Thoracic aorta (tissue), 2 donors: Measurements from ENCODE around the gene SYTL1. TPM values are rescaled to one million over a fixed set of nuclear protein-coding genes. Genes with fewer than 3 reads are reported as not detected.
A peak's percentile ranks its signal among the peaks of the same experiment; 100 is the strongest.

Experiments
- ATAC-seq: fragments of 150-250 bp; one replicate; pipeline ENCODE4 v1.8.0; 2017; ENCODE audit warnings: low read depth; ENCODE audit not compliant: insufficient number of reproducible peaks, low FRiP score
- DNase-seq: peaks from one replicate; pipeline ENCODE4 v3.0.0-alpha.2; 2020; ENCODE audit warnings: low spot score
- H3K27ac ChIP-seq, 2 donors: fragments of 200-600 bp; sonication (generic); 1 replicate in 1 of 2; 2 replicates in 1 of 2; pipeline ENCODE4 v1.5.1; 2016; ENCODE audit warnings: mild to moderate bottlenecking in 2 of 2, moderate library complexity in 2 of 2
- H3K27me3 ChIP-seq: fragments of 200-600 bp; sonication (generic); replicated peaks from 2 replicates; pipeline ENCODE4 v1.6.0; 2016; ENCODE audit warnings: mild to moderate bottlenecking; ENCODE audit not compliant: insufficient read depth
- H3K36me3 ChIP-seq: fragments of 200-600 bp; sonication (generic); one replicate; pipeline ENCODE4 v1.5.1; 2016
- H3K4me1 ChIP-seq, 2 donors: fragments of 200-600 bp; sonication (generic); 1 replicate in 1 of 2; 2 replicates in 1 of 2; pipeline versions ENCODE4 v1.5.1 to v1.6.0; 2016; ENCODE audit warnings: low read depth in 2 of 2, mild to moderate bottlenecking in 1 of 2; ENCODE audit not compliant: control insufficient read depth in 1 of 2
- H3K4me3 ChIP-seq: fragments of 200-600 bp; sonication (generic); 2 replicates; pipeline ENCODE4 v1.5.1; 2016; ENCODE audit warnings: mild to moderate bottlenecking
- H3K9me3 ChIP-seq: fragments of 200-600 bp; sonication (generic); 2 replicates; pipeline ENCODE4 v1.5.1; 2016
- CTCF ChIP-seq: fragments of 200-600 bp; sonication (generic); IDR thresholded peaks from one replicate; pipeline ENCODE4 v1.5.1; 2019; ENCODE audit warnings: antibody characterized with exemption
- total RNA-seq, 2 donors: library from RNA; depleted of rRNA; stranded (reverse); fragments of >200 nt; gene quantifications; one replicate each; pipeline versions ENCODE4 v1.1.0 to v1.2.3, GENCODE V29; 2016

The SYTL1 gene
- total RNA-seq, 2 donors from 2014 or later, result 4.1 to 5.5 TPM

GRCh38 chr1:27367160-27367650 is 25.4 kb downstream of the SYTL1 start:
- H3K27ac ChIP-seq, result peak overlapping the region; percentile 96 to 99
- DNase-seq (no peak), ATAC-seq (no peak)
- H3K36me3 ChIP-seq, result peaks cover 22% of the 10 kb centered on the region
- H3K4me3 ChIP-seq, result peak overlapping the region; percentile 80
- no peaks in the 10 kb centered on the region for H3K27me3 ChIP-seq
- TF ChIP-seq CTCF, result no peak
- no peaks in the 10 kb centered on the region for H3K9me3 ChIP-seq
- H3K4me1 ChIP-seq, result peaks cover 16 to 39% of the 10 kb centered on the region in 2 donors

GRCh38 chr1:27368869-27369582 is 27.2 kb downstream of the SYTL1 start:
- no peaks in the 10 kb centered on the region for H3K9me3 ChIP-seq
- peak overlapping the region in 1 of 2 donors; percentile 99 for H3K27ac ChIP-seq
- peaks cover 16 to 34% of the 10 kb centered on the region in 2 donors for H3K4me1 ChIP-seq
- no peak for TF ChIP-seq CTCF
- ATAC-seq (no peak), DNase-seq (no peak)
- H3K27me3 ChIP-seq, result no peaks in the 10 kb centered on the region
- H3K36me3 ChIP-seq, result peaks cover 4% of the 10 kb centered on the region
- H3K4me3 ChIP-seq, result no peak overlapping the region

- H3K36me3 ChIP-seq, result no peaks in the 10 kb centered on the region
- ATAC-seq, result no peak
- H3K27ac ChIP-seq, result no peak overlapping the region
- H3K4me3 ChIP-seq, result no peak overlapping the region
- H3K9me3 ChIP-seq, result no peaks in the 10 kb centered on the region
- DNase-seq, result no peak
- no peak for TF ChIP-seq CTCF
- peaks cover 7 to 19% of the 10 kb centered on the region in 2 donors for H3K4me1 ChIP-seq
- H3K27me3 ChIP-seq, result no peaks in the 10 kb centered on the region
Measured at GRCh38 chr1:27372022-27372807, 30.4 kb downstream of the SYTL1 start.

GRCh38 chr1:27372808-27373690 is 31.2 kb downstream of the SYTL1 start:
- Histone ChIP-seq H3K27ac (no peak overlapping the region), H3K9me3 (no peaks in the 10 kb centered on the region), H3K36me3 (no peaks in the 10 kb centered on the region), H3K4me1 (peaks cover 0 to 10% of the 10 kb centered on the region in 2 donors), H3K4me3 (no peak overlapping the region), H3K27me3 (no peaks in the 10 kb centered on the region)
- ATAC-seq, result no peak
- DNase-seq, result no peak
- TF ChIP-seq CTCF, result no peak
